OCI-LY1 (cell line): ENCODE measurements around the gene ZC2HC1B.

Experiments
- CTCF ChIP-seq: fragments of 200-600 bp; sonication (generic), shearing (Covaris generic); IDR thresholded peaks from 2 replicates; pipeline ENCODE4 v1.5.1; 2017; ENCODE audit warnings: mild to moderate bottlenecking, antibody characterized with exemption, low read length, moderate library complexity, mixed read lengths
- EZH2 ChIP-seq: fragments of 200-600 bp; sonication (generic), shearing (Covaris generic); IDR thresholded peaks from 2 replicates; pipeline ENCODE4 v1.8.0; 2017; ENCODE audit warnings: borderline replicate concordance, mixed run types, mild to moderate bottlenecking, antibody characterized with exemption, low read length, moderate library complexity, mixed read lengths

- no peak for TF ChIP-seq CTCF
- TF ChIP-seq EZH2: no peak
Observed at GRCh38 chr6:143884216-143884900, 20.1 kb downstream of the ZC2HC1B start.
